NB4 (cell line): ENCODE data around the gene RPTOR.

Experiments used
- DNase-seq: peaks from one replicate; pipeline ENCODE4 v3.0.0; 2010; ENCODE audit warnings: low read depth
- H3K4me3 ChIP-seq: one replicate; pipeline ENCODE4 v1.5.1; 2011; ENCODE audit warnings: mild to moderate bottlenecking, low read depth, low read length, moderate library complexity
- CTCF ChIP-seq: IDR thresholded peaks from one replicate; pipeline ENCODE4 v1.5.1; 2012; ENCODE audit warnings: low read depth, low read length
- MAX ChIP-seq: IDR thresholded peaks from 2 replicates; pipeline ENCODE4 v1.6.1; 2011; ENCODE audit warnings: low read depth, low read length
- MYC ChIP-seq: IDR thresholded peaks from 2 replicates; pipeline ENCODE4 v1.6.1; 2011; ENCODE audit warnings: low read depth, low read length
- POLR2A ChIP-seq: IDR thresholded peaks from 2 replicates; pipeline ENCODE4 v1.6.1; 2011; ENCODE audit warnings: mild to moderate bottlenecking; ENCODE audit not compliant: insufficient read length; ENCODE audit errors: extremely low read depth

Gene RPTOR

GRCh38 chr17:80845863-80846671 lies 301.4 kb downstream of the RPTOR start:
- H3K4me3 ChIP-seq, result no peak overlapping the region
- TF ChIP-seq MAX (no peak), POLR2A (no peak)
- DNase-seq, result no peak

- TF ChIP-seq POLR2A (no peak), CTCF (no peak), MAX (no peak), MYC (no peak)
- no peak for DNase-seq
- no peak overlapping the region for H3K4me3 ChIP-seq
Observed at GRCh38 chr17:80846932-80847331, 302.3 kb downstream of the RPTOR start.

- no peak for TF ChIP-seq MYC
- no peak for TF ChIP-seq MAX
- no peak for TF ChIP-seq POLR2A
- no peak for TF ChIP-seq CTCF
- DNase-seq, result no peak
Observed at GRCh38 chr17:80847496-80848230, 303.0 kb downstream of the RPTOR start.

GRCh38 chr17:80848449-80849102 lies 303.9 kb downstream of the RPTOR start:
- no peak for DNase-seq
- H3K4me3 ChIP-seq, result no peak overlapping the region
- TF ChIP-seq CTCF (no peak), MYC (no peak), POLR2A (no peak), MAX (no peak)

More at GRCh38 chr17:80847496-80848230, 303.0 kb downstream of the RPTOR start:
- H3K4me3 ChIP-seq, result no peak overlapping the region

- TF ChIP-seq MYC (no peak), CTCF (no peak), MAX (no peak), POLR2A (no peak)
- no peak for DNase-seq
Observed at GRCh38 chr17:80849119-80849518, 304.5 kb downstream of the RPTOR start.

GRCh38 chr17:80850109-80850508 lies 305.5 kb downstream of the RPTOR start:
- TF ChIP-seq CTCF, result no peak
- no peak for DNase-seq

More at GRCh38 chr17:80849119-80849518, 304.5 kb downstream of the RPTOR start:
- H3K4me3 ChIP-seq, result no peak overlapping the region

More at GRCh38 chr17:80850109-80850508, 305.5 kb downstream of the RPTOR start:
- H3K4me3 ChIP-seq, result no peak overlapping the region
